GM18502 (cell line): ENCODE data around the gene SIPA1.

Experiments used
- ATAC-seq: cut with Tn5 transposase; IDR thresholded peaks from one replicate; pipeline ENCODE4 v1.9.1; 2021; ENCODE audit warnings: mild to moderate bottlenecking; ENCODE audit not compliant: unreplicated experiment, poor library complexity

The SIPA1 gene

GRCh38 chr11:65637794-65638419, at the start of gene SIPA1:
Gene SIPA1, plus strand, starts transcription at chr11:65638101. Its CDS starts 2,821 bp downstream, at chr11:65640922.
- peak; percentile 43 for ATAC-seq

GRCh38 chr11:65588199-65589054, 49.5 kb upstream of the SIPA1 start:
- ATAC-seq = peak; percentile 80

- ATAC-seq = no peak
Measured at GRCh38 chr11:65589444-65590239, 48.3 kb upstream of the SIPA1 start.

GRCh38 chr11:65590240-65590738, 47.6 kb upstream of the SIPA1 start:
- no peak for ATAC-seq

- no peak for ATAC-seq
Measured at GRCh38 chr11:65591939-65592857, 45.7 kb upstream of the SIPA1 start.

GRCh38 chr11:65592858-65593517, 44.9 kb upstream of the SIPA1 start:
- no peak for ATAC-seq

- ATAC-seq = no peak
Measured at GRCh38 chr11:65593518-65594414, 44.1 kb upstream of the SIPA1 start.

- no peak for ATAC-seq
Measured at GRCh38 chr11:65595131-65595530, 42.8 kb upstream of the SIPA1 start.

GRCh38 chr11:65595543-65596281, 42.2 kb upstream of the SIPA1 start, which contains the start of gene KCNK7:
Gene KCNK7, minus strand, starts transcription at chr11:65595800. Its CDS starts 28 bp downstream, at chr11:65595772.
- no peak for ATAC-seq

- ATAC-seq = no peak
Measured at GRCh38 chr11:65596520-65596919, 41.4 kb upstream of the SIPA1 start.

GRCh38 chr11:65598258-65598699, 39.6 kb upstream of the SIPA1 start:
- ATAC-seq = no peak

GRCh38 chr11:65599216-65599954, 38.5 kb upstream of the SIPA1 start:
- no peak for ATAC-seq

- no peak for ATAC-seq
Measured at GRCh38 chr11:65599955-65600246, 38.0 kb upstream of the SIPA1 start.

GRCh38 chr11:65604258-65604657, 33.6 kb upstream of the SIPA1 start:
- no peak for ATAC-seq

GRCh38 chr11:65606876-65607613, 30.9 kb upstream of the SIPA1 start:
- no peak for ATAC-seq
